HFFc6 (cell line): ENCODE data around the gene P3H1. TPM values are rescaled to one million over a fixed set of nuclear protein-coding genes. Genes with fewer than 3 reads are reported as not detected.

ENCODE experiments used
- DNase-seq: peaks from one replicate; pipeline ENCODE4 v3.0.0-alpha.2; 2018
- H3K27ac Mint-ChIP-seq: 2 replicates; pipeline ENCODE4 v1.8.0; 2020; ENCODE audit warnings: mild to moderate bottlenecking, mixed read lengths
- H3K27me3 Mint-ChIP-seq: 2 replicates; pipeline ENCODE4 v1.8.0; 2021; ENCODE audit warnings: mild to moderate bottlenecking, moderate library complexity, mixed read lengths; ENCODE audit not compliant: insufficient read depth
- H3K36me3 Mint-ChIP-seq: 2 replicates; pipeline ENCODE4 v1.8.0; 2021; ENCODE audit warnings: low read depth, mixed read lengths
- H3K4me1 Mint-ChIP-seq: 2 replicates; pipeline ENCODE4 v1.8.0; 2020; ENCODE audit warnings: low read depth, mixed read lengths
- H3K4me3 Mint-ChIP-seq: 2 replicates; pipeline ENCODE4 v1.8.0; 2020; ENCODE audit warnings: mild to moderate bottlenecking, moderate library complexity, mixed read lengths
- H3K9me3 Mint-ChIP-seq: 2 replicates; pipeline ENCODE4 v1.8.0; 2020; ENCODE audit warnings: mild to moderate bottlenecking, mixed read lengths
- CTCF ChIP-seq: fragments of 200-600 bp; sonication (generic); IDR thresholded peaks from 2 replicates; pipeline ENCODE4 v1.5.0; 2021; ENCODE audit warnings: antibody characterized with exemption, mild to moderate bottlenecking
- total RNA-seq, 6 experiments: library from RNA; stranded (reverse); fragmentation: NEBNext Ultra II Directional; extraction: Animal tissue kit (Norgen Biotek cat#: 25700); gene quantifications; 2 replicates in 1 of 6; 3 replicates in 5 of 6; pipeline ENCODE4 v1.2.3, GENCODE V29; 2021

The P3H1 gene
- total RNA-seq, 6 experiments from 2014 or later = 115 to 169 (median 126) TPM

GRCh38 chr1:42748461-42749410 is 18.1 kb downstream of the P3H1 start:
- H3K4me1 Mint-ChIP-seq = peaks cover 14% of the 10 kb centered on the region
- H3K27ac Mint-ChIP-seq = peak overlapping the region; percentile 51
- no peak overlapping the region for H3K4me3 Mint-ChIP-seq
- H3K27me3 Mint-ChIP-seq = peaks cover 2% of the 10 kb centered on the region
- DNase-seq = no peak
- no peak for TF ChIP-seq CTCF
- H3K36me3 Mint-ChIP-seq = peaks cover 38% of the 10 kb centered on the region
- no peaks in the 10 kb centered on the region for H3K9me3 Mint-ChIP-seq

DNA sequence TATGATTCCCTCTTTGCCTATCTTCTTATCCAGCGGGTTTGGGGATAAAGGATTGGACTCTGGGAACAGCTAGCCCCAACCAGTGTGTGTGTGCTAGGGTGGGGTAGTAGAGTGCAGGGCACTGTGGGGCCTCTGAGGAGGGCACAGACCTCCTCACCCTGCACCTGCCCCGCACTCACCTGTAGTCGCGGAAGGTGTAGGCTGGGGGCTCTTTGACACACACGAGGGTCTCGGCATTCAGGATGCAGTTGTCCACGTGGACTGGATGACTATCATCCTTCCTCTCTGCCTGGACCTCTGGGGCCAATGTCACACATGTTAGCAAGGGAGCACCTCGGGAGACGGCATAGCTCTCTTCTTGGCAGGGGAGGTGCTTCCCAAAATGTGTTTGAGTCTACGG is 18.8 kb downstream of the P3H1 start:
- Mint-ChIP-seq H3K27ac (no peak overlapping the region), H3K9me3 (no peaks in the 10 kb centered on the region), H3K4me3 (no peak overlapping the region), H3K36me3 (peaks cover 31% of the 10 kb centered on the region), H3K4me1 (peaks cover 14% of the 10 kb centered on the region), H3K27me3 (peaks cover 2% of the 10 kb centered on the region)
- DNase-seq = no peak
- TF ChIP-seq CTCF = no peak

- peak; percentile 79 for TF ChIP-seq CTCF
- Mint-ChIP-seq H3K27ac (no peak overlapping the region), H3K27me3 (peaks cover 2% of the 10 kb centered on the region), H3K9me3 (no peaks in the 10 kb centered on the region), H3K4me3 (no peak overlapping the region), H3K36me3 (peaks cover 22% of the 10 kb centered on the region), H3K4me1 (peaks cover 17% of the 10 kb centered on the region)
- no peak for DNase-seq
Observed at GRCh38 chr1:42747125-42747524, 19.7 kb downstream of the P3H1 start.

- H3K27me3 Mint-ChIP-seq = peaks cover 2% of the 10 kb centered on the region
- TF ChIP-seq CTCF = no peak
- H3K4me3 Mint-ChIP-seq = no peak overlapping the region
- H3K4me1 Mint-ChIP-seq = peaks cover 17% of the 10 kb centered on the region
- DNase-seq = no peak
- no peak overlapping the region for H3K27ac Mint-ChIP-seq
- H3K36me3 Mint-ChIP-seq = peaks cover 17% of the 10 kb centered on the region
- H3K9me3 Mint-ChIP-seq = no peaks in the 10 kb centered on the region
Observed at GRCh38 chr1:42746436-42747105, 20.3 kb downstream of the P3H1 start.

DNA sequence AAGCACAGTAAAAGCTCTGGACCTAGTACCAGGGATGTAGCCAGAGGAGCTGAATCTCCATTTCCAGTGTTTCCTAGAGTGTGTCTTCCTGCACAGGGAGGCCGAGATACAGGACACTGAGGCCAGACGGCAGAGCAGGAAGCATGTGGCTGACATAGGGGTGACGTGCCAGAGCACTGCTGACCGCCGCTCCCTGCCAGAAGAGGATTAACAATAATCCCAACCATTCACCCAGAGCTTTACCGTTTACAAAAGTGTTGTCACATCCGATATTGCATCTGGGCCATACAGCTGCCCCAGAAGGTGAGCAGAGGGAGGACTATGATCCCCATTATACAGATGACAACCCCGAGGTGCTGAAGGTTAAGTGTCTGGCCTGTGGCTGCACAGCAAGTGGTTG is 21.0 kb downstream of the P3H1 start:
- Mint-ChIP-seq H3K4me3 (no peak overlapping the region), H3K27ac (no peak overlapping the region), H3K4me1 (peaks cover 17% of the 10 kb centered on the region), H3K36me3 (peaks cover 14% of the 10 kb centered on the region), H3K27me3 (peaks cover 2% of the 10 kb centered on the region), H3K9me3 (no peaks in the 10 kb centered on the region)
- no peak for TF ChIP-seq CTCF
- DNase-seq = no peak
